K562 (cell line): ENCODE data around the gene ASPDH. TPM values are rescaled to one million over a fixed set of nuclear protein-coding genes. Genes with fewer than 3 reads are reported as not detected.

Source experiments
- CCNT2 ChIP-seq: IDR thresholded peaks from 2 replicates; pipeline ENCODE4 v1.6.1; 2011; ENCODE audit warnings: borderline replicate concordance, low read depth, mild to moderate bottlenecking, moderate library complexity, mixed read lengths, low read length; ENCODE audit not compliant: insufficient read length; ENCODE audit errors: extremely low read depth
- KAT2B ChIP-seq: IDR thresholded peaks from one replicate; pipeline ENCODE4 v1.6.1; 2012; ENCODE audit warnings: low read depth, mild to moderate bottlenecking, control low read depth, inconsistent platforms, low read length, moderate library complexity
- KAT7 ChIP-seq: sonication (generic); formaldehyde crosslinking; IDR thresholded peaks from 2 replicates; pipeline ENCODE4 v1.8.0; 2022; ENCODE audit warnings: missing genetic modification reagents, mild to moderate bottlenecking, borderline replicate concordance
- KDM5B ChIP-seq: fragments of 200-600 bp; sonication (generic); IDR thresholded peaks from 2 replicates; pipeline ENCODE4 v1.6.1; 2012; ENCODE audit warnings: low read depth, mild to moderate bottlenecking, moderate library complexity, low read length, control low read depth, inconsistent platforms; ENCODE audit not compliant: insufficient replicate concordance
- MAZ ChIP-seq, 2 experiments: fragments of 450-650 bp in 1 of 2; sonication (generic) in 1 of 2; formaldehyde crosslinking; IDR thresholded peaks in 1 of 2; conservative IDR thresholded peaks in 1 of 2; 2 replicates each; pipeline versions ENCODE4 v1.4.0 to v1.5.0; 2020; ENCODE audit warnings: mild to moderate bottlenecking in 1 of 2, missing genetic modification reagents in 1 of 2
- NFXL1 ChIP-seq: fragments of 450-650 bp; formaldehyde crosslinking; IDR thresholded peaks from 2 replicates; pipeline ENCODE4 v1.4.0; 2021; ENCODE audit warnings: mild to moderate bottlenecking
- NR1H2 ChIP-seq: sonication (generic); formaldehyde crosslinking; IDR thresholded peaks from 2 replicates; pipeline ENCODE4 v1.4.0; 2020; ENCODE audit warnings: mild to moderate bottlenecking, missing genetic modification reagents
- PRPF4 ChIP-seq: fragments of 200-400 bp; formaldehyde crosslinking; IDR thresholded peaks from one replicate; pipeline ENCODE4 v1.6.1; 2017; ENCODE audit warnings: low read length, low read depth, mild to moderate bottlenecking; ENCODE audit not compliant: insufficient read depth, poor library complexity, severe bottlenecking
- PTRF ChIP-seq: fragments of 450-650 bp; IDR thresholded peaks from 2 replicates; pipeline ENCODE4 v1.6.1; 2016; ENCODE audit warnings: mild to moderate bottlenecking, missing genetic modification characterization, missing compliant biosample characterization
- RBM39 ChIP-seq: fragments of 200-400 bp; formaldehyde crosslinking; optimal IDR thresholded peaks from 2 replicates; pipeline ENCODE3; 2018; ENCODE audit warnings: low read depth, low read length
- RFX5 ChIP-seq: IDR thresholded peaks from 2 replicates; pipeline ENCODE4 v1.6.1; 2011; ENCODE audit warnings: low read depth, mild to moderate bottlenecking, improper control_type of control experiment, low read length
- RNF2 ChIP-seq: sonication (generic); IDR thresholded peaks from 2 replicates; pipeline ENCODE4 v1.6.1; 2016
- SMARCA5 ChIP-seq: fragments of 450-650 bp; IDR thresholded peaks from 2 replicates; pipeline ENCODE4 v1.6.1; 2016
- SMARCB1 ChIP-seq: IDR thresholded peaks from 2 replicates; pipeline ENCODE4 v1.6.1; 2011; ENCODE audit warnings: improper control_type of control experiment, low read depth; ENCODE audit not compliant: insufficient read length
- STAG1 ChIP-seq: sonication (generic); formaldehyde crosslinking; IDR thresholded peaks from 2 replicates; pipeline ENCODE4 v1.5.0; 2020; ENCODE audit warnings: missing genetic modification reagents, borderline replicate concordance
- TCF15 ChIP-seq: fragments of 250-450 bp; sonication (Bioruptor Pico); IDR thresholded peaks from 2 replicates; pipeline ENCODE4 v1.8.0; 2022; ENCODE audit warnings: moderate library complexity, mild to moderate bottlenecking, inconsistent platforms
- THRAP3 ChIP-seq: fragments of 450-650 bp; IDR thresholded peaks from 2 replicates; pipeline ENCODE4 v1.6.1; 2016; ENCODE audit warnings: mild to moderate bottlenecking, inconsistent platforms, borderline replicate concordance
- ZC3H8 ChIP-seq: fragments of 450-650 bp; IDR thresholded peaks from 2 replicates; pipeline ENCODE4 v1.6.1; 2017
- polyA plus RNA-seq, 8 experiments: library from polyadenylated mRNA; depleted of rRNA in 4 of 8; stranded (reverse) in 5 of 8; unstranded in 3 of 8; fragments of >200 nt; fragmentation: Nextera tagmentation in 2 of 8; fragmentation: Illumina TruSeq in 1 of 8; extraction: Ambion mirVana in 2 of 8; extraction: Trizol in 1 of 8; gene quantifications; 2 replicates each; pipeline versions ENCODE4 v1.2.1 to v1.2.3, GENCODE V29; 2011 to 2014; ENCODE audit warnings: inconsistent platforms in 1 of 8, missing spikeins in 1 of 8
- total RNA-seq, 7 experiments: library from RNA; depleted of rRNA in 6 of 7; stranded (reverse); fragments of >200 nt in 6 of 7; fragmentation: Illumina TruSeq in 2 of 7; extraction: Trizol in 2 of 7; gene quantifications; 2 replicates each; pipeline versions ENCODE4 v1.2.1 to v1.2.3, GENCODE V29; 2011 to 2021; ENCODE audit warnings: low replicate concordance in 1 of 7
- TF ChIP-seq, protein P1 (sequence below): fragments of 450-650 bp; IDR thresholded peaks from 2 replicates; pipeline ENCODE4 v1.6.1; 2016; ENCODE audit warnings: borderline replicate concordance
- TF ChIP-seq, protein P2 (sequence below): fragments of 450-650 bp; IDR thresholded peaks from 2 replicates; pipeline ENCODE4 v1.6.1; 2016
- TF ChIP-seq, protein P3 (sequence below): sonication (generic); formaldehyde crosslinking; IDR thresholded peaks from 2 replicates; pipeline ENCODE4 v1.8.0; 2022; ENCODE audit warnings: mild to moderate bottlenecking, missing genetic modification reagents

Gene ASPDH
- total and polyA plus RNA-seq, 9 of the 15 experiments (the other 6 are each of a cell fraction or from before 2014, with no cell fraction given) = not detected

DNA sequence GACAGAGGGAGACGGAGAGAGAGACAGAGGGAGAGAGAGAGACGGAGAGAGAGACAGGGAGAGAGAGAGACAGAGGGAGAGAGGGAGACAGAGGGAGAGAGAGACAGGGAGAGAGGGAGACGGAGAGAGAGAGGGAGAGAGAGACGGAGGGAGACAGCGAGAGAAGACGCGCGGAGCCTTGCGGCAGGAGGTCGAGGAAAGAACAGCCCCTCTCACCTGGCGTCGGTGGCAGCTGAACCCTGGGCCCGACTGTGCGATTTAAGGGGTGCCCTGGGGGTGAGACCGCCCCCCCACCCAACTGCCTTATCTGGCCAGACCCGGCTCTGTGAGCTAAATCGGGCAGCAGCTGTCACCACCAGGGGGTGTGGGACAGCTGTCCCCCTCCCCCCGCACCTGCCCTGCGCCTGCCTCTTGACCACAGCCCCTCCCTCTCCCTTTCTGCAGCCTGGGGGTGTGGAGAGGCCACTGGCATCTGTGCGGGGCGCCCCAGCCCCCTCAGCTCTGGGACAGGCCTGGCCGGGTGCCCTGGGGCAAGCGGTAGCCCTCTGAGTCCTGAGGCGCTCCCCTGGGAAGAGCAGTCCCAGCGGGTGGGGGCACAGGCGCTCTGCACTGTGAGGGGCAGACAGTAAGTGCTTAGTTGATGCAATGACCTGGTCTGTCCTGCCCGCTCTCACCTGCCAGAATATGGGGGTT is 13.5 kb downstream of the ASPDH start (continued):
- TF ChIP-seq NR1H2 (CRISPR knock-in tag) = no peak
- TF ChIP-seq RNF2 = no peak
- TF ChIP-seq, protein P1, sequence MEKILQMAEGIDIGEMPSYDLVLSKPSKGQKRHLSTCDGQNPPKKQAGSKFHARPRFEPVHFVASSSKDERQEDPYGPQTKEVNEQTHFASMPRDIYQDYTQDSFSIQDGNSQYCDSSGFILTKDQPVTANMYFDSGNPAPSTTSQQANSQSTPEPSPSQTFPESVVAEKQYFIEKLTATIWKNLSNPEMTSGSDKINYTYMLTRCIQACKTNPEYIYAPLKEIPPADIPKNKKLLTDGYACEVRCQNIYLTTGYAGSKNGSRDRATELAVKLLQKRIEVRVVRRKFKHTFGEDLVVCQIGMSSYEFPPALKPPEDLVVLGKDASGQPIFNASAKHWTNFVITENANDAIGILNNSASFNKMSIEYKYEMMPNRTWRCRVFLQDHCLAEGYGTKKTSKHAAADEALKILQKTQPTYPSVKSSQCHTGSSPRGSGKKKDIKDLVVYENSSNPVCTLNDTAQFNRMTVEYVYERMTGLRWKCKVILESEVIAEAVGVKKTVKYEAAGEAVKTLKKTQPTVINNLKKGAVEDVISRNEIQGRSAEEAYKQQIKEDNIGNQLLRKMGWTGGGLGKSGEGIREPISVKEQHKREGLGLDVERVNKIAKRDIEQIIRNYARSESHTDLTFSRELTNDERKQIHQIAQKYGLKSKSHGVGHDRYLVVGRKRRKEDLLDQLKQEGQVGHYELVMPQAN = no peak
- peak; percentile 73 to 84 for TF ChIP-seq MAZ (CRISPR knock-in tag; conservative IDR thresholded peaks at IDR 0.05 in 1 of 2, IDR thresholded peaks at IDR 0.05 in 1 of 2)
- TF ChIP-seq SMARCA5 = no peak
- no peak for TF ChIP-seq TCF15
- TF ChIP-seq, protein P2, sequence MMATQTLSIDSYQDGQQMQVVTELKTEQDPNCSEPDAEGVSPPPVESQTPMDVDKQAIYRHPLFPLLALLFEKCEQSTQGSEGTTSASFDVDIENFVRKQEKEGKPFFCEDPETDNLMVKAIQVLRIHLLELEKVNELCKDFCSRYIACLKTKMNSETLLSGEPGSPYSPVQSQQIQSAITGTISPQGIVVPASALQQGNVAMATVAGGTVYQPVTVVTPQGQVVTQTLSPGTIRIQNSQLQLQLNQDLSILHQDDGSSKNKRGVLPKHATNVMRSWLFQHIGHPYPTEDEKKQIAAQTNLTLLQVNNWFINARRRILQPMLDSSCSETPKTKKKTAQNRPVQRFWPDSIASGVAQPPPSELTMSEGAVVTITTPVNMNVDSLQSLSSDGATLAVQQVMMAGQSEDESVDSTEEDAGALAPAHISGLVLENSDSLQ = no peak
- TF ChIP-seq SMARCB1 = no peak
- no peak for TF ChIP-seq CCNT2
- TF ChIP-seq THRAP3 = no peak
- TF ChIP-seq KDM5B = no peak
- TF ChIP-seq RFX5 = no peak
- TF ChIP-seq KAT2B = no peak
- no peak for TF ChIP-seq ZC3H8
- TF ChIP-seq PRPF4 = no peak
- TF ChIP-seq KAT7 = no peak
- no peak for TF ChIP-seq STAG1
- TF ChIP-seq PTRF (tag) = no peak
- TF ChIP-seq NFXL1 (CRISPR knock-in tag) = no peak
- TF ChIP-seq, protein P3, sequence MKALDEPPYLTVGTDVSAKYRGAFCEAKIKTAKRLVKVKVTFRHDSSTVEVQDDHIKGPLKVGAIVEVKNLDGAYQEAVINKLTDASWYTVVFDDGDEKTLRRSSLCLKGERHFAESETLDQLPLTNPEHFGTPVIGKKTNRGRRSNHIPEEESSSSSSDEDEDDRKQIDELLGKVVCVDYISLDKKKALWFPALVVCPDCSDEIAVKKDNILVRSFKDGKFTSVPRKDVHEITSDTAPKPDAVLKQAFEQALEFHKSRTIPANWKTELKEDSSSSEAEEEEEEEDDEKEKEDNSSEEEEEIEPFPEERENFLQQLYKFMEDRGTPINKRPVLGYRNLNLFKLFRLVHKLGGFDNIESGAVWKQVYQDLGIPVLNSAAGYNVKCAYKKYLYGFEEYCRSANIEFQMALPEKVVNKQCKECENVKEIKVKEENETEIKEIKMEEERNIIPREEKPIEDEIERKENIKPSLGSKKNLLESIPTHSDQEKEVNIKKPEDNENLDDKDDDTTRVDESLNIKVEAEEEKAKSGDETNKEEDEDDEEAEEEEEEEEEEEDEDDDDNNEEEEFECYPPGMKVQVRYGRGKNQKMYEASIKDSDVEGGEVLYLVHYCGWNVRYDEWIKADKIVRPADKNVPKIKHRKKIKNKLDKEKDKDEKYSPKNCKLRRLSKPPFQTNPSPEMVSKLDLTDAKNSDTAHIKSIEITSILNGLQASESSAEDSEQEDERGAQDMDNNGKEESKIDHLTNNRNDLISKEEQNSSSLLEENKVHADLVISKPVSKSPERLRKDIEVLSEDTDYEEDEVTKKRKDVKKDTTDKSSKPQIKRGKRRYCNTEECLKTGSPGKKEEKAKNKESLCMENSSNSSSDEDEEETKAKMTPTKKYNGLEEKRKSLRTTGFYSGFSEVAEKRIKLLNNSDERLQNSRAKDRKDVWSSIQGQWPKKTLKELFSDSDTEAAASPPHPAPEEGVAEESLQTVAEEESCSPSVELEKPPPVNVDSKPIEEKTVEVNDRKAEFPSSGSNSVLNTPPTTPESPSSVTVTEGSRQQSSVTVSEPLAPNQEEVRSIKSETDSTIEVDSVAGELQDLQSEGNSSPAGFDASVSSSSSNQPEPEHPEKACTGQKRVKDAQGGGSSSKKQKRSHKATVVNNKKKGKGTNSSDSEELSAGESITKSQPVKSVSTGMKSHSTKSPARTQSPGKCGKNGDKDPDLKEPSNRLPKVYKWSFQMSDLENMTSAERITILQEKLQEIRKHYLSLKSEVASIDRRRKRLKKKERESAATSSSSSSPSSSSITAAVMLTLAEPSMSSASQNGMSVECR = no peak
- TF ChIP-seq RBM39 = no peak
